ENCODE results near the gene EDC3.
"Not testable (repeated sequence)": the region's sequence is repeated elsewhere in the genome, so short reads cannot be mapped to it uniquely, and the experiment has no call there.

Gene EDC3

DNA sequence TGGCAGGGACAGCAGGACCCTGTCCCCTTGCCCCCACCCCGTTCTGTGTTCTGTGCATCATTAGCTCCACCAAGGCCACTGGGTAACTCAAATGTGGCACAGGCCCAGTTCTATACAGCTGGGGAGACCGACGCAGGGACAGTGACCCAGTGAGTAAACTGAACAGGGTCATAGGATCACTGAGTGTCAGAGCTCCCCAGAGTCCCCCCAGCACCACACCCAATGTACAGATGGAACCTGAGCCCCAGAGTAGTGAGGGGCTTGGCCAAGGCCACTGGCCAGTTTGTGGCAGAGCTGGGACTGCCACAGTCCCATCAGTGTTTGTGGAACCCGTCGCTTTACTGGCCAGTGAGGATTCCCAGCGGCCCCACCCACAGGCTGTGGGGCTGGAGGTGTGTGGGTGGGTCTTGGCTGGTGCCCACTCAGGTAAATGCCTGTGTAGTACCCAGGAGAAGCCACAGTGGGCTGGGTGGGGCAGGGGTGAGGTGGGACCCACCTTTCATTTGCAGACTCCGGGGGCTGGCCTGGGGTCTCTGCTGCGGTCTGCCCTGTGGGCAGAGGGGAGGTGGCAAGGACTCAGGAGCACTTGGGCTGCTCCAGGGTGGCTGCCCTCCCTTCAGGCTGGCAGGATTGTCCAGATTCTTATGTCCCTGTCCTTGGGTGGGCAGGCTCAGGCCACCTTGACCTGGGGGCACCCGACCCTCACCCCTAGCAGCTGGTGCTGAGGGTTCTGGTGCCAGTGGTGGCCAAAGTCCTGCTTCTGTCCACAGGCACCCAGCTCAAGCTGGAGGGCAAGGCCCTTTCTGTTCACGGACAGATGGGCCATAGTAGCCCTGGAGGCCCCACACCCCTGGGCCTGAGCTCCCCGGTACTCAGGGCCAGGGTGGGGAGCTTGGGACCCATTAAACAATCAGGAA is 91.8 kb downstream of the EDC3 start:
- no peak overlapping the region for H3K27ac ChIP-seq
- TF ChIP-seq, protein P1, sequence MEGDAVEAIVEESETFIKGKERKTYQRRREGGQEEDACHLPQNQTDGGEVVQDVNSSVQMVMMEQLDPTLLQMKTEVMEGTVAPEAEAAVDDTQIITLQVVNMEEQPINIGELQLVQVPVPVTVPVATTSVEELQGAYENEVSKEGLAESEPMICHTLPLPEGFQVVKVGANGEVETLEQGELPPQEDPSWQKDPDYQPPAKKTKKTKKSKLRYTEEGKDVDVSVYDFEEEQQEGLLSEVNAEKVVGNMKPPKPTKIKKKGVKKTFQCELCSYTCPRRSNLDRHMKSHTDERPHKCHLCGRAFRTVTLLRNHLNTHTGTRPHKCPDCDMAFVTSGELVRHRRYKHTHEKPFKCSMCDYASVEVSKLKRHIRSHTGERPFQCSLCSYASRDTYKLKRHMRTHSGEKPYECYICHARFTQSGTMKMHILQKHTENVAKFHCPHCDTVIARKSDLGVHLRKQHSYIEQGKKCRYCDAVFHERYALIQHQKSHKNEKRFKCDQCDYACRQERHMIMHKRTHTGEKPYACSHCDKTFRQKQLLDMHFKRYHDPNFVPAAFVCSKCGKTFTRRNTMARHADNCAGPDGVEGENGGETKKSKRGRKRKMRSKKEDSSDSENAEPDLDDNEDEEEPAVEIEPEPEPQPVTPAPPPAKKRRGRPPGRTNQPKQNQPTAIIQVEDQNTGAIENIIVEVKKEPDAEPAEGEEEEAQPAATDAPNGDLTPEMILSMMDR (IDR thresholded peaks at IDR 0.05): no peak
- TF ChIP-seq ZFX (IDR thresholded peaks at IDR 0.05; ENCODE audit: borderline replicate concordance): no peak

DNA sequence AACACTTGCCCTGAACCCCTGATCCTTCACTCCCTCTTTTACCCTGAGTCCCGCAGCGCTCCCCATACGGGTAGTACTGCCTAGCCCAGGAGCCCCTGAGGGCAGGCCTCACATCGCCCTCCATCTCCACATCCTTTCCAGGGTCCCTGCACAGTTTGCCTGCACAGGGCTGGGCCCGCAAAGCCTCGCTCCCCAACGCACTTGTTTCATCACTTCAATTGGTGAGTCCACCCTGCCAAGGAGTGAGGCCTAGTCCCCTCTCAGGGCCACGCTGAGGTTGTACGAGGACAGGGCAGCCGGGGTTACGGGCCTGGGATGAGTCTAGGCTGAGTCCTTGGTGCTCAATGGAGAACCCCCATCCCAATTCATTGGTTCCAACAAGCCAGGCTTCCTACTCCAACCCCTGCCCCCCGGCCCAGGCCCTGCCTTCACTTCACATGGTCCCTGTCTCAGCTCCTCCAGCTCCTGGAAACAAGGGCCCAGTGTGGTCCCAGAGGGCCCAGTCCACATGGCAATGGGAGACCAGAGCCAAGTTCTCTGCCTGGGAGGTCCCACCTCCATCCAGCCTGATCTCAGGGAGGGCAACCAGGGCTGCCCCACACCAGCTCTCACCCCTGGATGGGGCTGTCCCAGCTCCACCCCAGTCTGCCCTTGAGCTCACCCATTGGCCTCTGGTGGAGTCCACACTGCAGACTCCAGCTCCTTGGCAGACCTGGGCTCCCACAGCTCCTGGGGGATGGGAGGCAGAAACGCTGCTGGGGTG is 92.6 kb downstream of the EDC3 start:
- no peak overlapping the region for H3K27ac ChIP-seq
- TF ChIP-seq, protein P1 (IDR thresholded peaks at IDR 0.05): no peak
- TF ChIP-seq ZFX (IDR thresholded peaks at IDR 0.05; ENCODE audit: borderline replicate concordance): no peak

DNA sequence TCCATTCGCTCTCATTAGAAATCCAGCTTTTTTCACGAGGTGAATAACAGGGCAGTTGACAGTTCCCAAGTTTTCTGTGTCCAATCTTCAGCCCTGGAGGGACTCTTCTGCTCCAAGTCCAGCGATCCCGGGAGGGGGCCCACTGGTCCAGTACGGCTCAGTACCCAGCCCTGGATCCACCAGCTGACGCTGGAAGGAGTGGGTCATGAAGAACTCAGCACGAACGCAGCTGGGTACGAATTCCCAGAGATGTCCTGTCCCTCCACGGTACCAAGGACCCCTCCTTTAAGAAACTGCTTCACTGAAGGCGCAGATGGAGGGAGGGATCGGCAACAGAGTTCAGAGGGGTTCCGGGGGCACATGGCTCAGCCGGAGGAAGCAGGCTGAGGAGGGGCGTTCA is 96.7 kb downstream of the EDC3 start:
- TF ChIP-seq ZFX (IDR thresholded peaks at IDR 0.05; ENCODE audit: borderline replicate concordance): no peak
- TF ChIP-seq, protein P1 (IDR thresholded peaks at IDR 0.05): no peak
- H3K27ac ChIP-seq: peak overlapping the region; percentile 71; the same call in 1 of the 2 replicates

DNA sequence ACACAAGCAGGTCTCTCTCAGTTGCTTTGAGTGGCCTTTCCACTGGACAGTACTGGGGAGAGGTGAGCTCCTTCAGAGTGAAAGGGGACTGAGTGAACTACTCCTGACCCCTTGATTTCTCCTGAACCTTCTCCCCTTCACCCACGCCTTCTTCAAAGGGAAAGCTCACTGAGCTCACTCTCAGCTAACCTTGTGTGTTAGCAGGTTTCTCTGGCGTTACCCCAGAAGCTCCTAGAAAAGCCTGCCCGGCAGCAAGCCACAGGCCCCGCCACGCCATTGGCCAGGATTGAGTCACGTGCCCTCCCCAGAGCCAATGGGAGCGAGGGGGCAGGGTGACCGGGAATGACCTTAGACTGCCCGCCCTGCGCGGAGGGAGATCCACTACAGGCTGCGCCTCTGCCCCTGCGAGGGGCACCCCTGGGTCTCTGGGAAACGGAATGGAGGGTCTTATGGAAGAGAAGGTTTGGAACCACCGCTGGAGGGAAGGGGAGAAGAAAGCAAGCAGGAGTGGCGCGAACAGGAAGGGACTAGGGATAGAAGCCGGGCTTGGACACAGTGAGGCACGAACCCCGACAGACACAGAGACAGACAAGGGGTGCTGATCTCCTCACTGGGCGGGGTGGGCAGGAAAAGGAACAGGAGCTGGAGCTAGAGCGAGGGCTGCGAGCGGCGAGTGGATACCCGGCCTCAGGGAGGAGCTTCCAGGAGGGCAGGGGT is 97.5 kb downstream of the EDC3 start:
- TF ChIP-seq, protein P1 (IDR thresholded peaks at IDR 0.05): no peak
- no peak for TF ChIP-seq ZFX (IDR thresholded peaks at IDR 0.05; ENCODE audit: borderline replicate concordance)
- peak overlapping the region; percentile 71 for H3K27ac ChIP-seq

DNA sequence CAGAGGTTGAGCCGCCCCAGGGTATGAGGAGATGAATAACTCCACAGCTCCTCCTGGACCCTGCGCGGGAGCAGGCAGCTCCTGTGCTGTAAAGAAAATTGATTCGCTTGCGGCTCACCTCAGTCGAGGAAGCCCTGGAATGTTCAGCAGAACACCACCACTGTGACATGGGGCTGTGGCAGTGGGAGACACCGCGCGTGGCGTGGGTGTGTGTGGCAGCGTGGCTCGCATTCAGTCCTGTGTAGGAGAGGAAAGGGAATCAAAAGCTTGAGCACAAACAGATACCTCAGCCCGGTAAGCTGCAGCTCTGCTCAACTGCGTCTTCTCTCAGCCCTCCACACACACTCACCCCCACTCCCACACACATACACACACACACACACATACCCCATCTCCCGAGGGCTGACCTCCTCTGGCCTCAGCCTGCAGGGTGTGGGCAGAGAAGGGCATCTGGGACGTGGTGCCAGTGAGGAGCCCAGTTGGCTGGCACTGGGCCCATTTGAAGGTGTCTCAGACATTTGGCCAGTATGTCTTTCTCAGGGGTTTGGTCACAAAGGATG is 98.6 kb downstream of the EDC3 start:
- not testable (repeated sequence) for H3K27ac ChIP-seq

DNA sequence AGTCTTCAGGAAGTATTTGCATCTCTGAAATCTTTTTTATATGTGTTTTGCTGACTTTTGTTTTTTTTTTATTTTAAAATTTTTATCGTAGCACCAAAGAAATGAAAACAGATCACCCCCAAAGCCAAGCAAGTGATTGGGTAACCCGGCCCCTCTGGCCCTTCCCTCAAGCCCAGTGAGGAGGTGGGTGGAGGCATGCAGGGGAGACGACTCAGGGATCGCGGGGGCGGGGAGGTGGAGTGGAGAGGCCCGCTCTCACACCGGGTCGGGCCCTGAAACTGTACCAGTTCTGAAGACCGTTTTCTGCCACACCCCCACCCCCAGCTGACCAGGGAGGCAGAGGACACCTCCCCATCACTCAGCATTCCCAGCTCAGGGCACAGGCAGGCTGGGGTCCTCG is 99.1 kb downstream of the EDC3 start:
- H3K27ac ChIP-seq: not testable (repeated sequence)

DNA sequence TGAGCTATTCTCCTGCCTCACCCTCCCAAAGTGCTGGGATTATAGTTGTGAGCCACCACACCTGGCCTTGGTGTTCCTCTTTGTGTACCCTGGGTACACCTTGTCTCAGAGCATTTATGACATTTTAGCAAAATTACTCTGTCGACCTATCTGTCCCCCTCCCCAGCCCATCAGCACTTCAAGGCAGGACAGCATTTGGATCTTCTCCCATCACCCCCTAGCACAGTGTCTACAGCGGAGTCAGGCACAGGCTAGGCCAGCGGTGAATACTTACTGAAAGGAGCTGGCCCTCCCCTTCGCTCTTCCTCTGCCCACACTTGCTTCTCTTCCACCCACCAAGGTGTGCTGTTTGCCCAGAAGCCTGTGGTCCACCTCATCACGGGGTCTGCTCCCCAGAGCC is 100.6 kb downstream of the EDC3 start:
- H3K27ac ChIP-seq: no peak overlapping the region
- TF ChIP-seq ZFX (IDR thresholded peaks at IDR 0.05; ENCODE audit: borderline replicate concordance): no peak
- TF ChIP-seq, protein P1 (IDR thresholded peaks at IDR 0.05): no peak

Measured in 22Rv1 (cell line).